ENCODE data around the gene TSC22D4.

GRCh38 chr7:100478958-100479660 lies at the start of gene TSC22D4:
- TF ChIP-seq, protein P1, sequence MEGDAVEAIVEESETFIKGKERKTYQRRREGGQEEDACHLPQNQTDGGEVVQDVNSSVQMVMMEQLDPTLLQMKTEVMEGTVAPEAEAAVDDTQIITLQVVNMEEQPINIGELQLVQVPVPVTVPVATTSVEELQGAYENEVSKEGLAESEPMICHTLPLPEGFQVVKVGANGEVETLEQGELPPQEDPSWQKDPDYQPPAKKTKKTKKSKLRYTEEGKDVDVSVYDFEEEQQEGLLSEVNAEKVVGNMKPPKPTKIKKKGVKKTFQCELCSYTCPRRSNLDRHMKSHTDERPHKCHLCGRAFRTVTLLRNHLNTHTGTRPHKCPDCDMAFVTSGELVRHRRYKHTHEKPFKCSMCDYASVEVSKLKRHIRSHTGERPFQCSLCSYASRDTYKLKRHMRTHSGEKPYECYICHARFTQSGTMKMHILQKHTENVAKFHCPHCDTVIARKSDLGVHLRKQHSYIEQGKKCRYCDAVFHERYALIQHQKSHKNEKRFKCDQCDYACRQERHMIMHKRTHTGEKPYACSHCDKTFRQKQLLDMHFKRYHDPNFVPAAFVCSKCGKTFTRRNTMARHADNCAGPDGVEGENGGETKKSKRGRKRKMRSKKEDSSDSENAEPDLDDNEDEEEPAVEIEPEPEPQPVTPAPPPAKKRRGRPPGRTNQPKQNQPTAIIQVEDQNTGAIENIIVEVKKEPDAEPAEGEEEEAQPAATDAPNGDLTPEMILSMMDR (IDR thresholded peaks at IDR 0.05), result no peak
- peak; percentile 87 to 91 for TF ChIP-seq POLR2A (IDR thresholded peaks at IDR 0.05)
